Karpas-422 (cell line): ENCODE measurements around the gene C2orf76. TPM values are rescaled to one million over a fixed set of nuclear protein-coding genes. Genes with fewer than 3 reads are reported as not detected.

Experiments used
- DNase-seq: peaks from one replicate; pipeline ENCODE4 v3.0.0-alpha.2; 2015
- H2AFZ ChIP-seq: fragments of 200-600 bp; sonication (generic); 2 replicates; pipeline ENCODE4 v1.6.1; 2014; ENCODE audit warnings: antibody characterized with exemption, low read length, mixed read lengths
- H3K27ac ChIP-seq: fragments of 200-600 bp; sonication (generic); 2 replicates; pipeline ENCODE4 v1.5.1; 2014; ENCODE audit warnings: mild to moderate bottlenecking, low read length, moderate library complexity
- H3K27me3 ChIP-seq: fragments of 200-600 bp; sonication (generic); 2 replicates; pipeline ENCODE4 v1.6.1; 2014; ENCODE audit warnings: low read length, mixed read lengths
- H3K36me3 ChIP-seq: fragments of 200-600 bp; sonication (generic); 2 replicates; pipeline ENCODE4 v1.6.1; 2014; ENCODE audit warnings: low read length, mixed read lengths; ENCODE audit not compliant: insufficient read depth
- H3K4me1 ChIP-seq: fragments of 200-600 bp; sonication (generic); 2 replicates; pipeline ENCODE4 v1.6.1; 2014; ENCODE audit warnings: mild to moderate bottlenecking, low read length, mixed read lengths
- H3K4me2 ChIP-seq: fragments of 200-600 bp; sonication (generic); 2 replicates; pipeline ENCODE4 v1.6.1; 2014; ENCODE audit warnings: low read length, low read depth, mild to moderate bottlenecking; ENCODE audit not compliant: poor library complexity, severe bottlenecking
- H3K4me3 ChIP-seq: fragments of 200-600 bp; sonication (generic); 2 replicates; pipeline ENCODE4 v1.5.1; 2014; ENCODE audit warnings: mild to moderate bottlenecking, antibody characterized with exemption, low read length, mixed read lengths
- H3K79me2 ChIP-seq: fragments of 200-600 bp; sonication (generic); 2 replicates; pipeline ENCODE4 v1.6.1; 2014; ENCODE audit warnings: mild to moderate bottlenecking, low read length, mixed read lengths
- H3K9ac ChIP-seq: fragments of 200-600 bp; sonication (generic); 2 replicates; pipeline ENCODE4 v1.6.0; 2014; ENCODE audit warnings: low read length
- H3K9me2 ChIP-seq: fragments of 200-600 bp; sonication (generic), shearing (Covaris generic); replicated peaks from 2 replicates; pipeline ENCODE4 v1.6.0; 2014; ENCODE audit warnings: mild to moderate bottlenecking, low read length, moderate library complexity; ENCODE audit not compliant: insufficient read depth
- H3K9me3 ChIP-seq: fragments of 300-700, 200-600 bp; sonication (generic); 2 replicates; pipeline ENCODE4 v1.6.1; 2014; ENCODE audit warnings: low read length, mixed read lengths
- H4K20me1 ChIP-seq: fragments of 200-600 bp; sonication (generic); 2 replicates; pipeline ENCODE4 v1.6.1; 2014; ENCODE audit warnings: mild to moderate bottlenecking, antibody characterized with exemption, low read length, low read depth; ENCODE audit not compliant: insufficient read depth
- total RNA-seq: library from RNA; depleted of rRNA; stranded (reverse); fragments of >200 nt; shearing (Covaris generic); gene quantifications from 2 replicates; pipeline ENCODE4 v1.2.3, GENCODE V29; 2014; ENCODE audit warnings: low replicate concordance

The C2orf76 gene
- total RNA-seq, 1 experiment from 2014 or later: 6.6 TPM

GRCh38 chr2:119267604-119268003, 99.0 kb downstream of the C2orf76 start:
- no peaks in the 10 kb centered on the region for H3K36me3 ChIP-seq
- H3K9me2 ChIP-seq: no peaks in the 10 kb centered on the region
- H3K79me2 ChIP-seq: no peaks in the 10 kb centered on the region
- DNase-seq: no peak
- H3K4me3 ChIP-seq: no peak overlapping the region
- H3K9ac ChIP-seq: no peak overlapping the region
- H2AFZ ChIP-seq: no peak overlapping the region
- no peaks in the 10 kb centered on the region for H3K9me3 ChIP-seq
- no peaks in the 10 kb centered on the region for H4K20me1 ChIP-seq
- no peaks in the 10 kb centered on the region for H3K27me3 ChIP-seq
- no peak overlapping the region for H3K4me2 ChIP-seq
- no peak overlapping the region for H3K27ac ChIP-seq
- H3K4me1 ChIP-seq: no peaks in the 10 kb centered on the region

GRCh38 chr2:119266091-119266589, 100.5 kb downstream of the C2orf76 start:
- Histone ChIP-seq H3K36me3 (no peaks in the 10 kb centered on the region), H3K4me1 (no peaks in the 10 kb centered on the region), H3K9me2 (no peaks in the 10 kb centered on the region), H4K20me1 (no peaks in the 10 kb centered on the region), H3K27ac (no peak overlapping the region), H3K4me3 (no peak overlapping the region), H3K9me3 (no peaks in the 10 kb centered on the region), H3K27me3 (no peaks in the 10 kb centered on the region), H3K9ac (no peak overlapping the region), H2AFZ (no peak overlapping the region), H3K79me2 (no peaks in the 10 kb centered on the region), H3K4me2 (no peak overlapping the region)
- no peak for DNase-seq

GRCh38 chr2:119265693-119266066, 101.0 kb downstream of the C2orf76 start:
- no peak for DNase-seq
- Histone ChIP-seq H3K9me2 (no peaks in the 10 kb centered on the region), H3K4me1 (no peaks in the 10 kb centered on the region), H3K79me2 (no peaks in the 10 kb centered on the region), H2AFZ (no peak overlapping the region), H3K27ac (no peak overlapping the region), H3K9me3 (no peaks in the 10 kb centered on the region), H3K4me3 (no peak overlapping the region), H3K9ac (no peak overlapping the region), H3K36me3 (no peaks in the 10 kb centered on the region), H3K27me3 (no peaks in the 10 kb centered on the region), H3K4me2 (no peak overlapping the region), H4K20me1 (no peaks in the 10 kb centered on the region)

GRCh38 chr2:119264781-119265692, 101.6 kb downstream of the C2orf76 start:
- peak; percentile 81 for DNase-seq
- Histone ChIP-seq H3K27me3 (no peaks in the 10 kb centered on the region), H3K4me3 (no peak overlapping the region), H2AFZ (no peak overlapping the region), H3K79me2 (no peaks in the 10 kb centered on the region), H3K9me2 (no peaks in the 10 kb centered on the region), H3K9me3 (no peaks in the 10 kb centered on the region), H4K20me1 (no peaks in the 10 kb centered on the region), H3K36me3 (no peaks in the 10 kb centered on the region), H3K4me2 (no peak overlapping the region), H3K4me1 (no peaks in the 10 kb centered on the region), H3K9ac (no peak overlapping the region), H3K27ac (no peak overlapping the region)

- no peak overlapping the region for H3K4me3 ChIP-seq
- no peak overlapping the region for H3K27ac ChIP-seq
- no peaks in the 10 kb centered on the region for H3K4me1 ChIP-seq
- no peaks in the 10 kb centered on the region for H4K20me1 ChIP-seq
- H3K9me3 ChIP-seq: no peaks in the 10 kb centered on the region
- H3K36me3 ChIP-seq: no peaks in the 10 kb centered on the region
- no peak for DNase-seq
- no peak overlapping the region for H2AFZ ChIP-seq
- no peaks in the 10 kb centered on the region for H3K9me2 ChIP-seq
- no peak overlapping the region for H3K4me2 ChIP-seq
- no peaks in the 10 kb centered on the region for H3K79me2 ChIP-seq
- no peak overlapping the region for H3K9ac ChIP-seq
- H3K27me3 ChIP-seq: no peaks in the 10 kb centered on the region
Measured at GRCh38 chr2:119263656-119264055, 103.0 kb downstream of the C2orf76 start.

- H3K9me2 ChIP-seq: no peaks in the 10 kb centered on the region
- H3K4me2 ChIP-seq: no peak overlapping the region
- no peak overlapping the region for H3K27ac ChIP-seq
- H3K36me3 ChIP-seq: no peaks in the 10 kb centered on the region
- H4K20me1 ChIP-seq: no peaks in the 10 kb centered on the region
- H3K79me2 ChIP-seq: no peaks in the 10 kb centered on the region
- no peaks in the 10 kb centered on the region for H3K4me1 ChIP-seq
- H3K9ac ChIP-seq: no peak overlapping the region
- H3K27me3 ChIP-seq: no peaks in the 10 kb centered on the region
- no peak overlapping the region for H2AFZ ChIP-seq
- no peak overlapping the region for H3K4me3 ChIP-seq
- H3K9me3 ChIP-seq: no peaks in the 10 kb centered on the region
- DNase-seq: no peak
Measured at GRCh38 chr2:119263025-119263424, 103.6 kb downstream of the C2orf76 start.

GRCh38 chr2:119261493-119262225, 105.0 kb downstream of the C2orf76 start:
- H3K27me3 ChIP-seq: no peaks in the 10 kb centered on the region
- no peak overlapping the region for H3K4me2 ChIP-seq
- no peaks in the 10 kb centered on the region for H3K9me2 ChIP-seq
- H3K27ac ChIP-seq: no peak overlapping the region
- no peaks in the 10 kb centered on the region for H3K9me3 ChIP-seq
- DNase-seq: no peak
- no peaks in the 10 kb centered on the region for H4K20me1 ChIP-seq
- H3K9ac ChIP-seq: no peak overlapping the region
- no peak overlapping the region for H2AFZ ChIP-seq
- no peaks in the 10 kb centered on the region for H3K4me1 ChIP-seq
- no peaks in the 10 kb centered on the region for H3K79me2 ChIP-seq
- no peak overlapping the region for H3K4me3 ChIP-seq
- H3K36me3 ChIP-seq: no peaks in the 10 kb centered on the region
